GM18505 (cell line): ENCODE measurements around the gene GLMP.

Source experiments
- ATAC-seq: cut with Tn5 transposase; IDR thresholded peaks from one replicate; pipeline ENCODE4 v1.9.1; 2021; ENCODE audit not compliant: unreplicated experiment
- POLR2A ChIP-seq: IDR thresholded peaks from 4 replicates; pipeline ENCODE4 v1.6.1; 2011; ENCODE audit warnings: borderline replicate concordance; ENCODE audit not compliant: insufficient read depth, insufficient read length; ENCODE audit errors: extremely low read depth

GLMP gene

GRCh38 chr1:156281693-156282478, 13.6 kb downstream of the GLMP start:
- peak; percentile 57 for TF ChIP-seq POLR2A
- no peak for ATAC-seq

- ATAC-seq = no peak
- no peak for TF ChIP-seq POLR2A
These were observed 14.2 kb downstream of the GLMP start for GRCh38 chr1:156281281-156281680.

- ATAC-seq = no peak
- TF ChIP-seq POLR2A = no peak
These were observed 15.6 kb downstream of the GLMP start for GRCh38 chr1:156279837-156280236.

GRCh38 chr1:156276966-156277381, 18.5 kb downstream of the GLMP start:
- no peak for ATAC-seq
- no peak for TF ChIP-seq POLR2A

GRCh38 chr1:156276532-156276931, 18.9 kb downstream of the GLMP start:
- TF ChIP-seq POLR2A = no peak
- ATAC-seq = no peak

GRCh38 chr1:156270314-156270713, 25.2 kb downstream of the GLMP start:
- ATAC-seq = no peak
- TF ChIP-seq POLR2A = no peak

GRCh38 chr1:156268336-156268735, 27.1 kb downstream of the GLMP start:
- TF ChIP-seq POLR2A = no peak
- ATAC-seq = no peak

- no peak for TF ChIP-seq POLR2A
- ATAC-seq = no peak
These were observed 29.4 kb downstream of the GLMP start for GRCh38 chr1:156266051-156266450.

- no peak for ATAC-seq
- no peak for TF ChIP-seq POLR2A
These were observed 32.2 kb downstream of the GLMP start for GRCh38 chr1:156263288-156263655.

- no peak for TF ChIP-seq POLR2A
- ATAC-seq = no peak
These were observed 32.8 kb downstream of the GLMP start for GRCh38 chr1:156262461-156263287.

GRCh38 chr1:156260896-156261295, 34.6 kb downstream of the GLMP start:
- TF ChIP-seq POLR2A = no peak
- no peak for ATAC-seq

GRCh38 chr1:156259805-156260204, 35.7 kb downstream of the GLMP start:
- no peak for ATAC-seq
- TF ChIP-seq POLR2A = no peak

- ATAC-seq = no peak
- TF ChIP-seq POLR2A = no peak
These were observed 36.6 kb downstream of the GLMP start for GRCh38 chr1:156258859-156259258.

GRCh38 chr1:156257711-156258110, 37.8 kb downstream of the GLMP start:
- no peak for ATAC-seq
- no peak for TF ChIP-seq POLR2A
